K562 (cell line): ENCODE measurements around the gene YPEL4. TPM values are rescaled to one million over a fixed set of nuclear protein-coding genes. Genes with fewer than 3 reads are reported as not detected.

Experiments
- ATAC-seq: fragments of 200-7000 bp; cut with Tn5 transposase; 3 replicates; pipeline ENCODE4 v1.9.1; 2020; ENCODE audit warnings: moderate library complexity
- BruUV-seq: library from RNA; stranded (reverse); fragments of 400-500 nt; replicated peaks from 2 replicates; lab custom pipeline; 2021; lab: Mats Ljungman, UMichigan
- CTCF ChIA-PET: fragments of 300-600 bp; formaldehyde crosslinking; extraction: SDS; loops from one replicate; lab custom pipeline; 2021; ENCODE audit warnings: low intra/inter-chr PET ratio; lab: Yijun Ruan, JAX
- POLR2A ChIA-PET: fragments of 300-600, 350-650 bp; sonication (Branson Sonifier 250); formaldehyde crosslinking; extraction: SDS; loops from one replicate; lab custom pipeline; 2021; ENCODE audit warnings: antibody characterized with exemption, inconsistent platforms; lab: Yijun Ruan, JAX
- DNase-seq, 4 experiments: peaks; one replicate each; pipeline versions ENCODE4 v3.0.0 to v3.0.0-alpha.2; 2011 to 2018; ENCODE audit warnings: low spot score in 3 of 4, mixed read lengths in 3 of 4; ENCODE audit errors: extremely low read depth in 1 of 4
- FAIRE-seq: peaks from 2 replicates; lab custom pipeline; 2011; peaks lifted over from hg19 to GRCh38; lab: Jason Lieb, UNC
- H2AFZ ChIP-seq: 2 replicates; pipeline ENCODE4 v1.6.0; 2011; ENCODE audit warnings: low read depth, low read length, control low read depth, inconsistent platforms
- H3K27ac ChIP-seq: fragments of 200-600 bp; 3 replicates; pipeline ENCODE4 v1.8.0; 2011; ENCODE audit warnings: low read depth, mild to moderate bottlenecking, control low read depth, inconsistent platforms, low read length, moderate library complexity, mixed read lengths; ENCODE audit errors: extremely low read depth
- H3K27me3 ChIP-seq, 2 experiments: fragments of 300-600 bp in 1 of 2; 2 replicates in 1 of 2; 3 replicates in 1 of 2; pipeline versions ENCODE4 v1.6.0 to v1.8.0; 2011; ENCODE audit warnings: inconsistent platforms in 2 of 2, low read length in 2 of 2, mild to moderate bottlenecking in 1 of 2, mixed read lengths in 1 of 2, moderate library complexity in 1 of 2; ENCODE audit not compliant: control insufficient read depth in 2 of 2, insufficient read depth in 2 of 2
- H3K36me3 ChIP-seq: fragments of 300-600 bp; 3 replicates; pipeline ENCODE4 v1.8.0; 2011; ENCODE audit warnings: mild to moderate bottlenecking, low read length, inconsistent platforms; ENCODE audit not compliant: control insufficient read depth, insufficient read depth
- H3K4me1 ChIP-seq, 2 experiments: fragments of 200-600 bp in 1 of 2; replicated peaks in 1 of 2; 2 replicates in 1 of 2; 3 replicates in 1 of 2; pipeline versions ENCODE4 v1.5.1 to v1.8.0; 2011; ENCODE audit warnings: inconsistent platforms in 2 of 2, low read length in 2 of 2, mild to moderate bottlenecking in 1 of 2, mixed read lengths in 1 of 2, moderate library complexity in 1 of 2; ENCODE audit not compliant: control insufficient read depth in 2 of 2, insufficient read depth in 2 of 2
- H3K4me2 ChIP-seq: 2 replicates; pipeline ENCODE4 v1.6.1; 2011; ENCODE audit warnings: low read length, control low read depth, inconsistent platforms, mixed read lengths; ENCODE audit not compliant: insufficient read depth
- H3K4me3 ChIP-seq: fragments of 200-600 bp; sonication (generic), shearing (Covaris generic); 2 replicates; pipeline ENCODE4 v1.5.1; 2016; ENCODE audit warnings: control low read depth, inconsistent platforms
- H3K79me2 ChIP-seq: fragments of 200-600 bp; 3 replicates; pipeline ENCODE4 v1.8.0; 2011; ENCODE audit warnings: low read length, inconsistent platforms; ENCODE audit not compliant: control insufficient read depth, insufficient read depth
- H3K9ac ChIP-seq, 2 experiments: 2 replicates each; pipeline versions ENCODE4 v1.6.0 to v1.6.1; 2011; ENCODE audit warnings: low read depth in 2 of 2, low read length in 2 of 2, control low read depth in 1 of 2, inconsistent platforms in 1 of 2, mild to moderate bottlenecking in 1 of 2, mixed read lengths in 1 of 2; ENCODE audit not compliant: insufficient read depth in 1 of 2
- H3K9me1 ChIP-seq: one replicate; pipeline ENCODE4 v1.6.0; 2011; ENCODE audit warnings: inconsistent platforms, mild to moderate bottlenecking, low read length, moderate library complexity; ENCODE audit not compliant: control insufficient read depth, insufficient read depth
- H3K9me3 ChIP-seq: replicated peaks from 2 replicates; pipeline ENCODE4 v1.5.1; 2011; ENCODE audit warnings: low read depth, low read length, inconsistent platforms; ENCODE audit not compliant: control insufficient read depth, insufficient read depth
- H4K20me1 ChIP-seq: replicated peaks from 2 replicates; pipeline ENCODE4 v1.6.1; 2011; ENCODE audit warnings: low read length, inconsistent platforms, mixed read lengths; ENCODE audit not compliant: control insufficient read depth, insufficient read depth
- ARNT ChIP-seq, 2 experiments: fragments of 450-650 bp; IDR thresholded peaks; 2 replicates each; pipeline ENCODE4 v1.6.1; 2016; ENCODE audit warnings: mild to moderate bottlenecking in 1 of 2
- ATF1 ChIP-seq, 2 experiments: fragments of 450-650 bp in 1 of 2; IDR thresholded peaks; 2 replicates each; pipeline ENCODE4 v1.6.1; 2016; ENCODE audit warnings: missing compliant biosample characterization in 1 of 2, missing genetic modification characterization in 1 of 2
- C11orf30 ChIP-seq: fragments of 450-650 bp; IDR thresholded peaks from 2 replicates; pipeline ENCODE4 v1.6.1; 2016; ENCODE audit warnings: low read depth, mild to moderate bottlenecking
- DPF2 ChIP-seq: fragments of 450-650 bp; IDR thresholded peaks from 2 replicates; pipeline ENCODE4 v1.6.1; 2016
- FOXA1 ChIP-seq: fragments of 450-650 bp; IDR thresholded peaks from 2 replicates; pipeline ENCODE4 v1.6.1; 2016; ENCODE audit warnings: mild to moderate bottlenecking, borderline replicate concordance
- GABPA ChIP-seq: fragments of 200-800 bp; sonication (Bioruptor generic); conservative IDR thresholded peaks from 2 replicates; pipeline ENCODE4 v1.6.1; 2016; ENCODE audit warnings: low read depth, missing genetic modification characterization, missing compliant biosample characterization
- GTF2A2 ChIP-seq: IDR thresholded peaks from 2 replicates; pipeline ENCODE4 v1.6.1; 2016; ENCODE audit warnings: mild to moderate bottlenecking, missing genetic modification characterization, missing compliant biosample characterization
- KHSRP ChIP-seq: fragments of 450-650 bp; IDR thresholded peaks from 2 replicates; pipeline ENCODE4 v1.6.1; 2017
- MAZ ChIP-seq, 2 experiments: fragments of 450-650 bp in 1 of 2; sonication (generic) in 1 of 2; formaldehyde crosslinking; IDR thresholded peaks in 1 of 2; conservative IDR thresholded peaks in 1 of 2; 2 replicates each; pipeline versions ENCODE4 v1.4.0 to v1.5.0; 2020; ENCODE audit warnings: mild to moderate bottlenecking in 1 of 2, missing genetic modification reagents in 1 of 2
- MTA3 ChIP-seq: fragments of 450-650 bp; formaldehyde crosslinking; IDR thresholded peaks from 2 replicates; pipeline ENCODE4 v1.6.1; 2017; ENCODE audit warnings: mild to moderate bottlenecking, borderline replicate concordance
- PHF21A ChIP-seq: fragments of 450-650 bp; IDR thresholded peaks from 2 replicates; pipeline ENCODE4 v1.6.1; 2017; ENCODE audit warnings: low read depth, borderline replicate concordance
- SMARCA5 ChIP-seq: fragments of 450-650 bp; IDR thresholded peaks from 2 replicates; pipeline ENCODE4 v1.6.1; 2016
- SRSF7 ChIP-seq: fragments of 200-400 bp; formaldehyde crosslinking; optimal IDR thresholded peaks from 2 replicates; pipeline ENCODE3; 2017; ENCODE audit warnings: mild to moderate bottlenecking, low read depth, low read length
- THRAP3 ChIP-seq: fragments of 450-650 bp; IDR thresholded peaks from 2 replicates; pipeline ENCODE4 v1.6.1; 2016; ENCODE audit warnings: mild to moderate bottlenecking, inconsistent platforms, borderline replicate concordance
- WHSC1 ChIP-seq: IDR thresholded peaks from one replicate; pipeline ENCODE4 v1.6.1; 2012; ENCODE audit warnings: low read length, control low read depth, inconsistent platforms
- ZBTB17 ChIP-seq: fragments of 450-650 bp; formaldehyde crosslinking; IDR thresholded peaks from 2 replicates; pipeline ENCODE4 v1.4.0; 2020; ENCODE audit warnings: mild to moderate bottlenecking
- ZNF224 ChIP-seq: sonication (generic); formaldehyde crosslinking; IDR thresholded peaks from 2 replicates; pipeline ENCODE4 v1.8.0; 2022; ENCODE audit warnings: mild to moderate bottlenecking, missing genetic modification reagents
- ZNF444 ChIP-seq: fragments of 250-450 bp; sonication (Bioruptor Pico); IDR thresholded peaks from 2 replicates; pipeline ENCODE4 v1.4.0; 2020; ENCODE audit warnings: mild to moderate bottlenecking, moderate library complexity
- WGBS: fragments of 100-300 bp; shearing (Covaris generic); methylation state at CpG from one replicate; pipeline ENCODE4 v1.1.6; 2016; ENCODE audit warnings: low coverage, mixed read lengths; ENCODE audit not compliant: insufficient coverage; ENCODE audit errors: missing lambda C conversion rate; 5-methylcytosine and 5-hydroxymethylcytosine counted together
- in situ Hi-C: fragments of 300-500 bp; cut with MboI; formaldehyde crosslinking; loops from 4 replicates; pipeline ENCODE4 v1.15.0; 2018; ENCODE audit warnings: inconsistent platforms, mixed read lengths
- intact Hi-C: fragments of 100-400 bp; cut with micrococcal nuclease; formaldehyde crosslinking; loops from 2 replicates; pipeline ENCODE4 v1.14.2; 2022
- polyA plus RNA-seq, 8 experiments: library from polyadenylated mRNA; depleted of rRNA in 4 of 8; stranded (reverse) in 5 of 8; unstranded in 3 of 8; fragments of >200 nt; fragmentation: Nextera tagmentation in 2 of 8; fragmentation: Illumina TruSeq in 1 of 8; extraction: Ambion mirVana in 2 of 8; extraction: Trizol in 1 of 8; gene quantifications; 2 replicates each; pipeline versions ENCODE4 v1.2.1 to v1.2.3, GENCODE V29; 2011 to 2014; ENCODE audit warnings: inconsistent platforms in 1 of 8, missing spikeins in 1 of 8
- total RNA-seq, 7 experiments: library from RNA; depleted of rRNA in 6 of 7; stranded (reverse); fragments of >200 nt in 6 of 7; fragmentation: Illumina TruSeq in 2 of 7; extraction: Trizol in 2 of 7; gene quantifications; 2 replicates each; pipeline versions ENCODE4 v1.2.1 to v1.2.3, GENCODE V29; 2011 to 2021; ENCODE audit warnings: low replicate concordance in 1 of 7
- TF ChIP-seq, protein P1 (sequence below): fragments of 250-450 bp; sonication (Bioruptor Pico); IDR thresholded peaks from 2 replicates; pipeline ENCODE4 v1.4.0; 2020

The YPEL4 gene
- total and polyA plus RNA-seq, 9 of the 15 experiments (the other 6 are each of a cell fraction or from before 2014, with no cell fraction given), result 0.07 to 1.4 (median 0.40) TPM; not detected in 2

DNA sequence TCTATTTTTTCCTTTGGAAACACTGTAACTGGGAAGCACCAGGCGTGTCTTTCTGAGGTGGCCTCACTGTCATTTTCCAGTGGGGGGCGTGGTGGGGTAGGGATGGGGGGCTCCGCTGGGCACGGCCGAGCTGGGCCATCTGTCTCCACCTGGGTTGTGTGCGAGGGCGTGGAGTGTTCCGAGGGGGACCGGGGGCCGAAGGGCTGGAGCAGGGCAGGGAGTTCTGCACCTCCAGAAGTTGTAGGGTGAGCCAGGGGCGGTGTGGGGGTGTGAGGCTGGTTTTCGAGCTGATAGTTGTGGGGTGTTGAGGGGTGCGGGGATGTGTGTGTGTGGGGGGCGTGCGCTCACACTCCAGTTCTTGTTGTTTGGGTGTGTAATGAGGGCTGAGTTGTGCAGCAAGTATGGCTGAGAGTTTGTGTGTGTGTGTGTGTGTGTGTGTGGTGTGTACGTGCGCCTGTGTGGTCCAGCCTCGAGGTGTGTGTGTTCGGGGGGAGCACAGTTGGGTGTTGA is 10.8 kb downstream of the YPEL4 start:
- no peaks in the 10 kb centered on the region for H3K79me2 ChIP-seq
- TF ChIP-seq DPF2, result no peak
- TF ChIP-seq ZNF444 (CRISPR knock-in tag), result no peak
- TF ChIP-seq MAZ (CRISPR knock-in tag; conservative IDR thresholded peaks at IDR 0.05 in 1 of 2, IDR thresholded peaks at IDR 0.05 in 1 of 2), result no peak
- TF ChIP-seq GABPA (tag), result no peak
- no peak for TF ChIP-seq C11orf30
- TF ChIP-seq WHSC1, result no peak
- no peak for TF ChIP-seq ARNT (IDR thresholded peaks at IDR 0.05)
- TF ChIP-seq MTA3, result no peak
- TF ChIP-seq KHSRP, result no peak
- TF ChIP-seq ATF1 (CRISPR knock-in tag; IDR thresholded peaks at IDR 0.05), result no peak
- TF ChIP-seq ATF1 (tag; IDR thresholded peaks at IDR 0.05), result no peak
- no peak for TF ChIP-seq SRSF7
- no peak for TF ChIP-seq THRAP3
- no peak for TF ChIP-seq ZBTB17 (CRISPR knock-in tag)
- TF ChIP-seq GTF2A2, result no peak
- no peak for TF ChIP-seq SMARCA5
- TF ChIP-seq, protein P1, sequence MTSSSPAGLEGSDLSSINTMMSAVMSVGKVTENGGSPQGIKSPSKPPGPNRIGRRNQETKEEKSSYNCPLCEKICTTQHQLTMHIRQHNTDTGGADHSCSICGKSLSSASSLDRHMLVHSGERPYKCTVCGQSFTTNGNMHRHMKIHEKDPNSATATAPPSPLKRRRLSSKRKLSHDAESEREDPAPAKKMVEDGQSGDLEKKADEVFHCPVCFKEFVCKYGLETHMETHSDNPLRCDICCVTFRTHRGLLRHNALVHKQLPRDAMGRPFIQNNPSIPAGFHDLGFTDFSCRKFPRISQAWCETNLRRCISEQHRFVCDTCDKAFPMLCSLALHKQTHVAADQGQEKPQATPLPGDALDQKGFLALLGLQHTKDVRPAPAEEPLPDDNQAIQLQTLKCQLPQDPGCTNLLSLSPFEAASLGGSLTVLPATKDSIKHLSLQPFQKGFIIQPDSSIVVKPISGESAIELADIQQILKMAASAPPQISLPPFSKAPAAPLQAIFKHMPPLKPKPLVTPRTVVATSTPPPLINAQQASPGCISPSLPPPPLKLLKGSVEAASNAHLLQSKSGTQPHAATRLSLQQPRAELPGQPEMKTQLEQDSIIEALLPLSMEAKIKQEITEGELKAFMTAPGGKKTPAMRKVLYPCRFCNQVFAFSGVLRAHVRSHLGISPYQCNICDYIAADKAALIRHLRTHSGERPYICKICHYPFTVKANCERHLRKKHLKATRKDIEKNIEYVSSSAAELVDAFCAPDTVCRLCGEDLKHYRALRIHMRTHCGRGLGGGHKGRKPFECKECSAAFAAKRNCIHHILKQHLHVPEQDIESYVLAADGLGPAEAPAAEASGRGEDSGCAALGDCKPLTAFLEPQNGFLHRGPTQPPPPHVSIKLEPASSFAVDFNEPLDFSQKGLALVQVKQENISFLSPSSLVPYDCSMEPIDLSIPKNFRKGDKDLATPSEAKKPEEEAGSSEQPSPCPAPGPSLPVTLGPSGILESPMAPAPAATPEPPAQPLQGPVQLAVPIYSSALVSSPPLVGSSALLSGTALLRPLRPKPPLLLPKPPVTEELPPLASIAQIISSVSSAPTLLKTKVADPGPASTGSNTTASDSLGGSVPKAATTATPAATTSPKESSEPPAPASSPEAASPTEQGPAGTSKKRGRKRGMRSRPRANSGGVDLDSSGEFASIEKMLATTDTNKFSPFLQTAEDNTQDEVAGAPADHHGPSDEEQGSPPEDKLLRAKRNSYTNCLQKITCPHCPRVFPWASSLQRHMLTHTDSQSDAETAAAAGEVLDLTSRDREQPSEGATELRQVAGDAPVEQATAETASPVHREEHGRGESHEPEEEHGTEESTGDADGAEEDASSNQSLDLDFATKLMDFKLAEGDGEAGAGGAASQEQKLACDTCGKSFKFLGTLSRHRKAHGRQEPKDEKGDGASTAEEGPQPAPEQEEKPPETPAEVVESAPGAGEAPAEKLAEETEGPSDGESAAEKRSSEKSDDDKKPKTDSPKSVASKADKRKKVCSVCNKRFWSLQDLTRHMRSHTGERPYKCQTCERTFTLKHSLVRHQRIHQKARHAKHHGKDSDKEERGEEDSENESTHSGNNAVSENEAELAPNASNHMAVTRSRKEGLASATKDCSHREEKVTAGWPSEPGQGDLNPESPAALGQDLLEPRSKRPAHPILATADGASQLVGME (CRISPR knock-in tag), result no peak
- TF ChIP-seq PHF21A, result no peak
- no peak for TF ChIP-seq ZNF224 (CRISPR knock-in tag)
- no peak for TF ChIP-seq FOXA1
- TF ChIP-seq, all 486 proteins: peak for 0
- in situ Hi-C loops (no loop called here), intact Hi-C loops (no loop called here)
- WGBS, result 58% methylated on average over 13 of the region's 19 CpGs
- Histone ChIP-seq H3K9me1 (no peaks in the 10 kb centered on the region), H2AFZ (no peak overlapping the region), H3K27me3 (peaks cover under 1 to 8% of the 10 kb centered on the region in 2 experiments; a peak in 3 of 5 replicates), H3K4me1 (peaks cover 9 to 17% of the 10 kb centered on the region in 2 experiments; a peak in 4 of 5 replicates), H3K9ac (no peak overlapping the region), H3K36me3 (no peaks in the 10 kb centered on the region), H3K27ac (no peak overlapping the region), H3K9me3 (no peaks in the 10 kb centered on the region), H3K4me2 (no peak overlapping the region), H4K20me1 (no peaks in the 10 kb centered on the region), H3K4me3 (no peak overlapping the region)
- ATAC-seq (no peak), FAIRE-seq (no peak), DNase-seq (no peak)
- no TSS peak for BruUV-seq
- ChIA-PET CTCF (interaction anchor here (0.6 kb wide), 1 partner anchor 290 kb away, joined by 5 read pairs; no protein-coding TSS in a partner anchor), POLR2A (no interaction called here)
